DMS153 treated with DMSO at 0.1 percent for 48 hours (cell line): Measurements from ENCODE around the gene RARG.
"Not testable (repeated sequence)": the region's sequence is repeated elsewhere in the genome, so short reads cannot be mapped to it uniquely, and the experiment has no call there.

ENCODE experiments used
- DNase-seq: peaks from one replicate; lab custom pipeline; 2025; ENCODE audit not compliant: unreplicated experiment; lab: John Stamatoyannopoulos, UW

RARG gene

DNA sequence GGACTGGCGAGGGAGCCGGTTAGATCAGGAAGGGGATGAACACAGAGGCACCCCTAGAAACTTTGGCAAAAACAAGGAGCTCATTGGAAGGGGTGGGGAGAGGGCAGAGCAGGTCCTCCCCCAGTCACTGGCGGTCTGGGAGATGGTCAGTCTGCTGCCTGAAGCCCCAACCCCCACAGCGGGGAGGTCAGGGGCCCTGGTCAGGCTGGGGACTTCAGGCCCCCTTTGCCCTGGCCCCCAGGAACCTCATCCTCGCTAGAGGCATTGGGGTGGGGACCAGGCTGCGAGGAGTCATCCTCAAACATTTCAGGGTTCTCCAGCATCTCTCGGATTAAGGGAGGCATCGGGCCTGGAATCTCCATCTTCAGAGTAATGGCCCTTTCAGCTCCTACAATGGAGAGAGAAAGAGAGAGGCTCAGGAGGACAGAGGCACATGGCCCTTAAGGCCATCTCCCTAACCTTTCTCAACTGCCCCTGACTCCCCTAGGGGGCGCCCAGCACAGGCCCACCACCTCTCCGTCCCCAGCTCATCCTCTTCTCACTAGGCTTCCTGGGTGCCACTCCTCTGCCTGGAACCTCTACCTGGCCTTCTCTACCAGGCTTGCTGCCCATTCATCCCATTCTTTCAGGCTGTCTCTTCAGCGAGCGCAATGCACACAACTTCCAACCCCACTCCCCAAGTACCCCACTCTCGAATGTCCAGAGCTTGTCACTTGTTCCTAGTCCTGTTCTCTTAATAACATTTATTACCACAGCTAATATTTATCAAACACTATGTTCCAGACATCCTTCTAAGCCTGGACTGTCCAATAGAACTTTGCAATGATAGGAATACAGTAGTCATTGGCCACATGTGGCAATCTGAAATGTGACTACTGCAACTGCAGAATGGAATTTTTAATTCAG lies 20.3 kb downstream of the RARG start:
- no peak for DNase-seq

DNA sequence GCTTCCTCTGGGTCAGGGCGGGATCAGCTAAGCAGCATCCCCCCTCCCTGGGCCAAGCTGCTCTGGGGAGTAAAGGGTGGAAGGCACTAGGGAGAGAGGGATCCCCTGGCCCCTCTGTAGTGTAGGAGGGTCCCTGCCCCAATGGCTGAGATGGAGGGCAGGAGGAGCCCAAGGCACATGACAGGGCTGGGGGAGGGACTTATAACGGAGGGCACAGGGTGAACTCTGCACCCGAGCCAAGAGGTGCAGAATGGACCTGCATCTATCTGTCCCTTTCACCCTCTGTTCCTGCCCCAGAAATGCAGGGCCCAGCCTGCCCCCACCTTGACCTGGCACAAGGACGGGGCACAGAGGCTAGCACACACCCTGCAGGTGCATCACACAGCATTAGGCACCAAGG lies 21.2 kb downstream of the RARG start:
- DNase-seq, result no peak

DNA sequence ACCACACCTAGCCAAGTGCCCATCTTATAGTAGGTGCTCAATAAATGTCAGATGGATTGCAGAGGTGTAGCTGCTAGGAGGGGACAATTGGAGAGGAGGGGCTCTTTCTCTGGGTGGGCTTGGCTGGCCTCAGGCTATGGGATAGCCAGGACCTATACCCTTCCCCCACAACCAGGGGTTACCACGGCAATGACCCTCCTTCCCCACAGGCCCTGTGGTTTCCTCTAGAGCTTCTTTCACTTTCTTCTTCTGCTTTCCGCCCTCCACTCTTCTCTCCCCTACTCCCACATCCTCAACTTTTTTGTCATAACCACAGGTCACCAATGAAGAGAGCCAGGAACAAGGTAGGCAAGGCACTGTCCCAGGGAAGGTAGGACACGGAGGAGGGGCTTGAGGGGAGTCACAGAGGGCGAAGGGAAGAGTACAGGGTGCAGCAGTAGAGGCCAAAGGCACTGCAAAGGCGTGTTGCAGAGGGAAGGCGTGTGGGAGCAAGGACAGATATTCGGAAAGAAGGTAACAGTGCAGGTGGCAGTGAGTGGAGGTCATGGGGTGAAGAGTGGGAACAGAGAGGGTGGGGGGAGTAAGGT lies 23.0 kb downstream of the RARG start:
- no peak for DNase-seq

DNA sequence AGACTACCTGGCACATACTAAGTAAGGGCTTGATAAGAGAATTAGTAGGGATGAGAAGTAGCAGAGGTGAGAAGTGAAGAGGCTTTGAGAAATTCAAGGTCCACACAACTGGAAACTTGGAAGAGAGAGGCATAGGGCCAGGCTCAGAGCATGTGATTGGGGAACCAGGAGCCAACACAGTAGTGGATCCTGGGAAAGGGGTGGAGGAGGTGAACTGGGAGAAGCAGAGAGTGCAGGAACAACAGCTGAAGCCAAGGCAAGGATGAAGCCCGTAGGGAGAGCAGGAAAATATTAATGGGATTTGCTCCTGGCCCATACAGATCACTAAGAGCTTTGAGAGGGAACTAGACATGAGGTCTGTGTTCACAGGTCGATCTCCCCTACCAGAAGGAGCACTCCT lies 23.6 kb downstream of the RARG start:
- DNase-seq, result no peak

DNA sequence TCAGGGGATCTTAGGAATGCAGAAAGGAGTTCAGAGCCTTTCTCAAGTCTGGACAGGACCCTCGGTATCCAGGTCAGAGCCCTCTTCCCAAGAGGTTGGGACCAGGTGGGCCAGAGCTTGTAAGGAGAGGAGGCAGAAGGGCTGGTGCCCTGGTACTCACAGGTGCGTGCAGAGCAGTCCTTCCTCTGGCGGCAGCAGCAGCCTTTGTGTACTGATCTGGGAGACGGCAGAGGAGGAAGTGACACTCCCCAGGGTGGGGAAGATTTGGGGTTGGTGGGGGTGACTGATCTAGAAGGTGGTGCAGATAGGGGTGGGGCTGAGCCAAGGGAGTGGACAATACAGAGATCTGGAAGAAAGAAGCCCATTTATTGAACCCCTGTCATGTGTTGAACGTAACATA lies 25.0 kb downstream of the RARG start, which contains the start of gene ITGB7:
ITGB7 (minus strand) TSS at position 210 of the 400 bp plus-strand sequence. CDS start 6,808 bp downstream, outside the sequence.
- no peak for DNase-seq

DNA sequence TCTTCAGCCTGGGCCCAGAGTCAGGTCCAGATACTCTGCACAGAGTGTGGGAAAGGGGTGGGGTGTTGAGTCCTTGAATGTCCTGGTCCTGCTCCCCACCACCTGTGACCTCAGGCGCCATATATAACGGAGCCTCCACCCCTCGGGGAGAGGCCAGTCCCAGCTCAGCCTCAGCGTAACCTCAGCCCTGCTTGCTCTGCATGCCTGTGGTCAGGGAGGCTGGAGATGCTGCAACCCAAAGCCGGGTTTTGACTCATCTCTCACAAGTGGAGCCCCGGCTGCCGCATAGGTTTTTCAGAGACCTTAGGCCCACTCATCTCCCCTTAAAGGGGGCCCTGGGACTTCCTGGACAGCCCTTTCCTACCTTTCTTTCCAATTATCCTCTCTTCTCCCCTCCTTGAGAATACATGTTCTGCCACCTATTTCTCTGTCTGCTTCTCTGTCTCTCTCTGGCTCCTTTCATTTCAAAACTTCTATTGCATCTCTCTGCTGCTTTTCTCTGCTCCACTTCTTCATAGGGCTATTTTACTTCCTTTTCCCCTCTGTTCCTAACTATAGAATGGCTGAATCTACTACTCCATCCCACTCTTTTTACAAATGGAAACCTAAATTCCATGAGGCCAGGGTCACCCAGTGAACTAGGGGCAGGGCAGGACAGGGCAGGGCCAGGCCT lies 26.1 kb downstream of the RARG start:
- DNase-seq, result no peak

DNA sequence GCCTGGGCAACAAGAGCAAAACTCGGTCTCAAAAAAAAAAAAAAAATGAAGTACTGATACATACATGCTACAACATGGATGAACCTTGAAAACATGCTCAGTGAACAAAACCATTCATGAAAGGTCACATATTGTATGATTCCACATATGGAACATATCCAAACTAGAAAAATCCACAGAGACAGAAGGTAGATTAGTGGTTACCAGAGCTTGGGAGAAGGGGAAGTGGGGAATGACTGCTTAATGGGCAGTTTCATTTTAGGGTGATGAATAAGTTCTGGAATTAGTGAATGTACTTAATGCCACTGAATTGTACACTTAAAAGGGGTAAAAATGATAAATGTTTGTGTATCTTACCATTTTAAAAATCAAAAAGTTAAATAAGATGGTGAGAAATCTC lies 27.7 kb downstream of the RARG start:
- DNase-seq, result no peak

DNA sequence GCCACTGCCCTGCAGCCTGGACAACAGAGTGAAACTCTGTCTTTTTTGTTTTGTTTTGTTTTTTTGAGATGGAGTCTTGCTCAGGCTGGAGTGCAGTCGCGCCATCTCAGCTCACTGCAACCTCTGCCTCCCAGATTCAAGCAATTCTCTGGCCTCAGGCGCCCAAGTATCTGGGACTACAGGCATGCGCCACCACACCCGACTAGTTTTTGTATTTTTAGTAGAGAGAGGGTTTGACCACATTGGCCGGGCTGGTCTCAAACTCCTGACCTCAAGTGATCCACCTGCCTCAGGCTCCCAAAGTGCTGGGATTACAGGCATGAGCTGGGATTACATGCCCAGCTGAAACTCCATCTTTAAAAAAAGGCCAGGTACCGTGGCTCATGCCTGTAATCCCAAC lies 29.7 kb downstream of the RARG start:
- DNase-seq, result not testable (repeated sequence)

DNA sequence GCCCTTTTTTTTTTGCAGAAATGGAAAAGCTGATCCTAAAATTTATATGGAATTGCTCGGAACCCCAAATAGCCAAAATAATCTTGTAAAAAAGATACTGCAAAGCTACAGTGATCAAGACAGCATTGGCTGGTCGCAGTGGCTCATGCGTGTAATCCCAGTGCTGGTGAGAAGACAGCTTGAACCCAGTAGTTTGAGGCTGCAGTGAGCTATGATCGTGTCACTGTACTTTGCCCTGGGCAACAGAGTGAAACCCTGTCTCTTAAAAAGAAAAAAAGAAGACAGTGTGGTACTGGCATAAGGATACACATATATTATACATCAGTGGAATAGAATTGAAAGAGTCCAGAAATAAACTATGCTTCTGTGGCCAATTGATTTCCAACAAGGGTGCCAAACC lies 30.4 kb downstream of the RARG start:
- no peak for DNase-seq

DNA sequence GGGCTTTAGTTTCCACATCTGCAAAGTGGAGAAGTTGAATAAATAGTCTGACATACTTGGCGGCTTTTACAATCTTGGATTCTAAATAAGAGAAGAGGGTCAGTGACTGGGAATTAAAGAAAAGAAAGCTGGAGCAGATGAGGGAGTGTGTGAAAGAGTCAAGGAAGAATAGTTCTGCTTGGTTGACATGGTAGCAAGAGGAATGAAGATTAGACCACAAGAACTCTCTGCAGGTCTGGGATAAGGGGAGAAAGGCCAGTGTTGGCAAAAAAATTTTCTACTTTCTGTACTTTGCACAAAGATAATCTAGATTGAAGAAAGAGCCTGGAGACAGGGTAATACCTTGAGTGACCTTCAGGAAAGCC lies 30.9 kb downstream of the RARG start:
- DNase-seq, result no peak

DNA sequence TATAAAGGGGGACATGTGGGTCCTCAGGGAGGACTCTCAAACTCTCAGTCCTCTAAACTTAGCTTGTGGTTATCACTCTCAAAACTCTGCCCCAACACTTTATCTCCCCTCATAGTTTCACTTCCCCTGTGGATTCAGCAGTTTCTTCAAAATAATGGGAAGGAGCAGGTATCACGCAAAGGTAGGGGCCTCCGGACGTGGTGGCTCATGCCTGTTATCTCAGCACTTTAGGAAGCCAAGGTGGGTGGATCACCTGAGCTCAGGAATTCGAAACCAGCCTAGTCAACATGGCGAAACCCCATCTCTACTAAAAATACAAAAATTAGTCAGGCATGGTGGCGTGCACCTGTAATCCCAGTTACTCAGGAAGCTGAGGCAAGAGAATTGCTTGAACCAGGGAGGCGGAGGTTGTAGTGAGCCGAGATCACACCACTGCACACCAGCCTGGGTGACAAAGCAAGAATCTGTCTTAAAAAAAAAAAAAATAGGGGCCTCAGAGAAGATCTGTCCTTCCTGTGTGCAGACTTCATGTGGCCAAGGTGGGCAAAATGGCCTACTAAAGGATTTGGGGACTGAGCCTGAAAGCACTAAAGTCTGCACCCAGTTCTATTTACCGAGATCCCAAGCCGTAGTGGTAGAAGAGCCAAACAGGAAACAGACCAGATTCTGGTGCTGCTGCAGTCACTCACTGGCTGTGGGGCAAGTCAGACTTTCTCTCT lies 31.4 kb downstream of the RARG start:
- no peak for DNase-seq

DNA sequence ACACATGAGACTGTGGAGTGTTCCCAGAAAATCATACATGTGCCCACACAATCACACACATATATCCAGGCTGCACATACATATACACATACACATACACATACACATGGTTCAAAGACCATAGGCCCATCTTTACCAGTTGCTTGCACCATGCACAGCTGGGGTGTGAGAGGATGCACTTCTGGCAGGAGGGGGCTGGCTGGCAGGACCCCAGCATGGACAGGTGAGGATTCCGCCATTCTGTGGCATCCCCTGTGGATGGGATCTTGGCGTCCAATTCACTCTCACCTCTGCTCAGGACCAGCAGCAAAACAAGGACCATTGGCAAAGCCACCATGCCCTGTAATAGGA lies 31.9 kb downstream of the RARG start:
- DNase-seq, result no peak

DNA sequence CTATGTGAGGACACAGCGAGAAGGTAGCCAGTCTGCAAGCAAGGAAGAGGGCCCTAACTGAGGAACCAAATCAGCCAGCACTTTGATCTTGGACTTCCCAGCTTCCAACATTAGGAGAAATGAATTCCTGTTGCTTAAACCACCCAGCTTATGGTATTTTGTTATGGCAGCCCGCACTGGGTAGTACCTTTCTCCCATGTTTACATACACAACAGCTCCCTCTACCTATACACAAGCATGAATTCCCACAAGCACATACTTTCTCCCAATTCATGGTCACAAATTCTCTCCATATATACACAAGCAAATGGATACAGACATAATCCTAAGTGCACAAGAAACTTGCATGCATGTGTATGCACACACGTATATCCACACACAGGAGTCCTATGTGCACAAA lies 32.3 kb downstream of the RARG start:
- no peak for DNase-seq

DNA sequence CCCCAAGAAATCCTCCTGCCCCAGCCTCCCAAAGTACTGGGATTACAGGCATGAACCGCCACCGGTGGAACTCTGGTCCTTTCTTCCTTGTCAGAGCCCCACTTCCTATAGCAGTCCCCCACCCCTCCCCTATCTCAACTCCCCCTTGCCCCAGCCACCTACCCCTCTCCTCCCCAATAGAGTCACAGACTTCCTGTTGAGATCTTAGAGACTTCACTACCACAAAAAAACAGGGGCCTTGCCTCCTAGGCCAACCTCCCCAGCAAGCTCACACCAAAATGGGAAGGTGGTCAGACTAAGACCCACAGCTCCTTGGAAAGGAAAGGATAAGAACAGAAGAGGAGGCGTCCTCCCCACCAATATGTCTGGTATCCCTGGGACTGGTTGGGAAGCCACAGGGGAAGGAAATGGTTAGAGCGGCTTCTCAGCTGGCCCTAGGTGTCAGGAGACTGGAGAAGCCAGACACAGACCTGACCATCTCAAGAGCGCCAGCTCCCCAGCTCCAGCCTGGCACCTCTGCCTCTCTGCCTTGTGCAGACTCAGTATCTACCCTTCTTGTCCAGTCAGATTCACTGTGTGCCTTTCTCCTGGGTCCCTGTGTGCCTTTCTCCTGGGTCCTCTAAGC lies 33.4 kb downstream of the RARG start:
- DNase-seq, result no peak

DNA sequence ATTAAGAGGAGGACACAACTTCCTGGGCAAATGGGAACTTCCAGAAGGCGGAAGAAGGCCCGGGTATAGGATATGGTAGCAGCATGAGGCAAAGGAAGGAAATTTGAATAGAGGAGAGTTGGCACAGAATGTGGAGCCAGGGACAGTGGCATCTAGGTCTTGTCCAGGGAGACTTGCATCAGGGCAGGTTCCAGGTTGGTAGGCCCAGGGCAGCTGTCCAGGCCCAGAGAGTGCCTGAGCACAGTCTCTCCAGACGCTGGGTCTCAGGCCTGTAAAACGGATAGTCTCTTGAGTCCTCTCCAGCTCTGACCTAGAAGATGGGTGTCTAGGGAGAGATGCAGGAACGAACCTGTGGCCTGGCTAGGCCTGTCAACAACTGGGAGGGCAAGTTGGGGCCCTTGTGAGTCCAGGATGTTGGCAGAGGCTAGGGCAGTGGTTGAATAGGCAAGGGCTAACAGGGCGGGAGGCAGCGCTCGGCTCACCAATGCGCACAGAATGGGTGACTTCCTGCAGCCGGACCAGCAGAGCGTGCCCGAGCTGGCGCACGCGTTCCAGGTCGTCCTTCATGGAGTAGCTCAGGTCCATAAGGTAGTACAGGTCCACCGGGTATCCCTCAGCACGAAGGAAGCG lies 34.9 kb downstream of the RARG start:
- no peak for DNase-seq

DNA sequence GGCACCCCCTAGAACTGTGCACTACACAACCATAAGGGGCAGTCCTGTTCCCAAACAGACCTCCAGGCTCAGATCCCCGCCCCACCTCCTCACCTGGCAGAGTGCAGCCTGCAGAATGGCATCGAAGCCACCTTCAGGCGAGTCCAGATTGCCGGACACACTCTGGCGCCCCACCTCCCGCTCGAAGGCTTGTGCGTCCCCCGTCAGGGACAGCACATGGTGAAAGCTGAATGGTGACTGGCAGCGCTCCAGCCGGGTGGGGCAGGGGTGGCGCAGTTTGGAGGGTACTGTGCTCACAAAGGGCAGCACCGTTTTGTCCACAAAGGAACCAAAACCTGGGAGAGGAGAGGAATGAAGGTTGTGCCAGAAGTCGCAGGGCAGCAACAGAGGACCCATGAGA lies 35.5 kb downstream of the RARG start:
- DNase-seq, result no peak

DNA sequence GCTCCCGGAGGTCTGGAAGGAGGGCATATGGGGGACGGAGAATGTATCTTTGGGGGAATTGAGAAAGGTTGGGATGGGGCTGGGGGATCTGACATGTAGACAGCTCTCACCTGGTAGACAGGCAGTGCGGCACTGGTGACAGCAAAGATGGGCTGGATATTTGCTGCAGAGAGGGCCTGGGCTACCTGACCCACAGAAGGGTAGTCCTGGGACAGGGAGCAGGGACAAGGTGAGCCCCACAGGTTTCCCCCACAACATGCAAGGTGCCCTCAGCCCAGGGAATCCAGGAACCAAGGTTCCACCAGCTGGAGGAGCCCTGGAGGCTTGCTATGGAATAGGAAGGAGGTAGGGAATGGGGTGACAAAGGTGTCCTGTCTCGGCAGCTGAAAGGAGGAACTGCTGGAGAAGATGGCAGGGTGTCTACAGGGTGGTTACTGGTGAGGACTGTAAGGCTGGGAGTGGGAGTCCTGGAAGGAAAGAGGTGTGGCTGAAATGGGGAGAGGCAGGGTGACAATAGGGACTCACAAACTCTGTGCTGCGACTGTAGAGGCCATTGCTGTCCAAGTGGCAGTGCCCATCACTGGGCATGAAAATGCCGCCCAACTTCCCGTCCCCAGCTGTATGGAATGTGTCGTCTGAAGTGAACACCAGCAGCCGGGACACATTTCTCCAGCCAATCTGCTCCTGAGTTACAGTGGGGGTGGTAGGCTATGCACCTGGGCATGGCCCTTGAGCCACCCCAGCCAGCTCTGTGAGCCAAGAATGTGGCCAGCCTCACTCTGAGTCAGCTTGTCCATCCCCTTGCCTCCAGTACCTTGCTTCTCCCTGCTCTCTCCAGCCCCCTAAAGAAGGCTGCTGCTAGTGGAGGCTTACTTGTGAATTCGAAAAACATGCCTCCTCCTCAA lies 36.2 kb downstream of the RARG start:
- DNase-seq, result no peak

DNA sequence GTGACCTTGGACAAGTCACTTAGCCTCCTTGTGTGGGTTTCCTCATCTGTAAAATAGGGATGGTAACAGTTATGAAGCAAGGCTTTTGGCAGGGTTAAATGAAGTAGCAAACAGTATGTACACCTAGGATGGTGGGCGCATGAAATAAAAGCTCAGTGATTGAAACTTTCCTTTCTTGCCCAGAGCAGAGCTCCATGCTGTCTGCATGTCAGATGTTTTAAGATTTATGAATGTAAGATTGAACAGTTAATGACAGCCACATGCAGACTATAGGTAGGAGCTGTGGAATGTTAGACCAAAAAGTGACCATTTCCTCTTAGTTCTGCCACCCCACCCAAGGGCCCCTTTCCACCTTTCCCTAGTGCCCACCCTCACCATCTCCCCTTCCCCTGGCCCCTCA lies 37.0 kb downstream of the RARG start:
- DNase-seq, result no peak

DNA sequence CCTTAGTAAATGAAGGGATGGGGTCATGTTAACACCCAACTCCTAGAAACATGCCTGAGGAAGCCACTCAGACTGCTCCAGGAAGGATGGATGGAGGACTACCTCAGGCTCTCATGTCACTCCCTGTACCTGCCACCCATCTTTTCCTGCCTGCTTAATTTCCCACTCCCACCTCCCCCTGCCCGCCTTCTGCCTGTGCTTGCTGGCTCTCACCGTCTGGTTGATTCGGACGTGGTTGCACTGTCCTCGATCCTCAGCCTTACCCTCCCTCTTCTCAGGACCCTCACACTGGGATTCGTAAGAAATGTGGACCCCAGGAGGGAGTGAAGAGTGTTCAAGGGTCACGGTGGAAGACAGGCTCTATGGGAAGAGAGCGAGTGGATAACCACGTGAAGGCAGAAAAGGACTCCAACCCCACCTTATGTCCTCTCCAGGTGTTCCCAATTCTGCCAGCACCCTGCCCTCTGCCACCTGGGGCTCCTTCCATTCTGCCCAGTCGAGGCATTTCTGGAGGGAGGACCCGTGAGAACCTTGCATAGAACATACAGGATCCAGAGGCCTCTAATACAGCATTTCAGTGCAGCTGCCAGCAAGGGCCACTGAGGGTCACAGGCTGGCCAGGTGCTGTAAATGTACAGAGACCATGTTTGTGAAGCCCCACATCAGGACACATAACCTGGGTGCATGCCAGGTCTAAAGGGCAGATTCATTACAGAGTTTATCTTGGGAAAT lies 37.9 kb downstream of the RARG start:
- DNase-seq, result no peak
